GM12873 (cell line): ENCODE data around the gene DCAF12.

Experiments used
- TF ChIP-seq, protein P1 (sequence below): IDR thresholded peaks from 2 replicates; pipeline ENCODE4 v1.5.1; 2012; ENCODE audit warnings: low read depth, mild to moderate bottlenecking, moderate library complexity, low read length, control low read depth; ENCODE audit not compliant: insufficient read depth; ENCODE audit errors: missing control alignments

DCAF12 gene

GRCh38 chr9:34126207-34127034, at the start of gene DCAF12:
DCAF12 (minus strand) TSS chr9:34126698; CDS start chr9:34126431, 267 bp downstream.
- TF ChIP-seq, protein P1, sequence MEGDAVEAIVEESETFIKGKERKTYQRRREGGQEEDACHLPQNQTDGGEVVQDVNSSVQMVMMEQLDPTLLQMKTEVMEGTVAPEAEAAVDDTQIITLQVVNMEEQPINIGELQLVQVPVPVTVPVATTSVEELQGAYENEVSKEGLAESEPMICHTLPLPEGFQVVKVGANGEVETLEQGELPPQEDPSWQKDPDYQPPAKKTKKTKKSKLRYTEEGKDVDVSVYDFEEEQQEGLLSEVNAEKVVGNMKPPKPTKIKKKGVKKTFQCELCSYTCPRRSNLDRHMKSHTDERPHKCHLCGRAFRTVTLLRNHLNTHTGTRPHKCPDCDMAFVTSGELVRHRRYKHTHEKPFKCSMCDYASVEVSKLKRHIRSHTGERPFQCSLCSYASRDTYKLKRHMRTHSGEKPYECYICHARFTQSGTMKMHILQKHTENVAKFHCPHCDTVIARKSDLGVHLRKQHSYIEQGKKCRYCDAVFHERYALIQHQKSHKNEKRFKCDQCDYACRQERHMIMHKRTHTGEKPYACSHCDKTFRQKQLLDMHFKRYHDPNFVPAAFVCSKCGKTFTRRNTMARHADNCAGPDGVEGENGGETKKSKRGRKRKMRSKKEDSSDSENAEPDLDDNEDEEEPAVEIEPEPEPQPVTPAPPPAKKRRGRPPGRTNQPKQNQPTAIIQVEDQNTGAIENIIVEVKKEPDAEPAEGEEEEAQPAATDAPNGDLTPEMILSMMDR: no peak

- TF ChIP-seq, protein P1: no peak
Observed at GRCh38 chr9:34176089-34176488, 49.6 kb upstream of the DCAF12 start.

DNA sequence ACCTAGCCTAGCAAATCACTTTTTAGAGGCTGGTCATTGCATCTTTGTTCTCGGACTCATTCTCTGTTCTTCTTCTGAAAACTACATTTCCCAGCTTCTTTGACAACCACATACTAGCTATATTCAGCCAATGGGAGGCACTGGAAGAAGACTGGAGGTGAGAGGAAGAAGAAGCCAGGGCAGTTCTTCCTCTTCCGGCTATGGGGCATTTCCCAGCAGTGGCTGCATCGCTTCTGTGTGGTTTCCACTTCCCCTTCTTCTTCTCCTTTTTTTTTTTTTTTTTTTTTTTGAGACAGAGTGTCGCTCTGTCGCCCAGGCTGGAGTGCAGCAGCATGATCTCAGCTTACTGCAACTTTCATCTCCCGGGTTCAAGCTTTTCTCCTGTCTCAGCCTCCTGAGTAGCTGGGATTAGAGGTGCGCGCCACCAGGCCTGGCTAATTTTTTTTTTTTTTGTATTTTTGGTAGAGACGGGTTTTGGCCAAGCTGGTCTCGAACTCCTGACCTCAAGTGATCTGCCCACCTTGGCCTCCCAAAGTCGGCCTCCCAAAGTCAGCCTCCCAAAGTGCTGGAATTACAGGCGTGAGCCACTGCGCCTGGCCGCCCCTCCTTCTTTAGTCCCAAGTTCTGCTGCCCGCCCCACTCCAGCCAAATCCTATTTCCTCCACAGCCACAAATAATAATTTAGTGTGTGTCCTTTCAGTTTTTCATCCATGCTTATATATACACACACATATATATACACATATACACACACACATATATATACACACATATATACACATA, 45.4 kb upstream of the DCAF12 start:
- TF ChIP-seq, protein P1: no peak

DNA sequence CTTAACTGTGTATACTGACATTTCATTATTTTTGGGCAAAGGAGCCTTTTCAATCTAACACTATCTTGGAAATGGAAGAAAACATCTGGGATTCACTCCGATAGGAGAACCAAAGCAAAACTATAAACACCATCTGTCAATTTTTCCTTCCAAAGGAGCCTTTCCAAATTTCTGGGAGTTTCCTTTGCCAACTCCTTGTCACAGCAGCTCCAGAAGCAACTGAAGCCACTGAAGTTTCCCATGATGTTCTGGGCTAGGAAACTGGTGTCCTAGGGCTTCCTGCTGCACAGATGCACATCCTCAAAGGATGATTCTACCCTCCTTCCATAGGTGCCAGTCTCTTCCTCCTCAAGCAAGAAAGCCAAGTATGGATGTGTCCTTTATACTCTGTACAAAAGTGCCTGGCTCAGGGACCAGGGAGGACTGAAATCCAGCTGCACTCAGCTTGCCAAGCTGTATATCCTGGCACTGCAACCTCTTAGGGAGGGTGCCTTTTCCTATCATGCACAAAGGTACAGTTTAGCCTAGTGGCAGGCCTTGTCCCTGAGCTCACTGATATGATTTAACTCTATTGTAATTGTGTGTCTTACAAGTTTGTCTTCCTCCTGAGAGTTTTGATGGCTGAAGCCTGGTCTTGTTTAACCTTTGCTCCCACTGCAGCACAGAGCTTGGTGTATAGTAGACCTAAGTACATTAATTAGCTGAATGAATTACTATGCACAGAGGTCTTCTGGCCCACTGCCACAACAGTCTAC, 43.9 kb upstream of the DCAF12 start:
- TF ChIP-seq, protein P1: no peak

- TF ChIP-seq, protein P1: no peak
Observed at GRCh38 chr9:34169125-34169524, 42.6 kb upstream of the DCAF12 start.

GRCh38 chr9:34163434-34163833, 36.9 kb upstream of the DCAF12 start:
- TF ChIP-seq, protein P1: no peak
